Inferior parietal cortex (tissue), 1 donor: ENCODE measurements around the gene LAMC1.

ENCODE experiments used
- DNase-seq: peaks from one replicate; pipeline ENCODE4 v3.0.0-alpha.2; 2016; ENCODE audit errors: extremely low spot score

The LAMC1 gene

GRCh38 chr1:183106746-183107145 is 83.5 kb downstream of the LAMC1 start:
- no peak for DNase-seq

GRCh38 chr1:183110326-183110880 is 87.2 kb downstream of the LAMC1 start:
- no peak for DNase-seq

GRCh38 chr1:183114441-183114840 is 91.2 kb downstream of the LAMC1 start:
- DNase-seq = no peak

DNA sequence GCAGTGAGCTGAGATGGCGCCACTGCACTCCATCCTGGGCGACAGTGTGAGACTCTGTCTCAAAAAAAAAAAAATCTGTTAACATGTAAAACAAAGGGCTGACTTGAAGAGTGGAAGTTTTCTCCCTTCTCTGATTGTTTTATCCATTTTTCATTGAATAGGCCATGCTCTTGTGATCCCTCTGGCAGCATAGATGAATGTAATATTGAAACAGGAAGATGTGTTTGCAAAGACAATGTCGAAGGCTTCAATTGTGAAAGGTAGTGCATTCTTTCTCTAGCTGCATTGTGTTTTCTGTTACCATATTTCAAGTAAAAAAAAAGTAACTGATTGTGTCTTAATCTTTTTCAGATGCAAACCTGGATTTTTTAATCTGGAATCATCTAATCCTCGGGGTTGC is 93.2 kb downstream of the LAMC1 start:
- no peak for DNase-seq

DNA sequence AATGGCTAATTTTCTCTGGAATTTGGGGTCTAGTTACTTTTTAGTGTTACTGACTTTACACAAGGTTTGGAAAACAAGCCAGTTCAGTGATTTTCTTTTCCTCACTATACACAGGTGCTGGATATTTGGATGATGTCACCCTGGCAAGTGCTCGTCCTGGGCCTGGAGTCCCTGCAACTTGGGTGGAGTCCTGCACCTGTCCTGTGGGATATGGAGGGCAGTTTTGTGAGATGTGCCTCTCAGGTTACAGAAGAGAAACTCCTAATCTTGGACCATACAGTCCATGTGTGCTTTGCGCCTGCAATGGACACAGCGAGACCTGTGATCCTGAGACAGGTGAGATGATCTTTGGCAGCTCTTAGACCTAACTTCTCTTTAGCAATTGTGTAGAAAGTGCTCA is 98.4 kb downstream of the LAMC1 start:
- no peak for DNase-seq

DNA sequence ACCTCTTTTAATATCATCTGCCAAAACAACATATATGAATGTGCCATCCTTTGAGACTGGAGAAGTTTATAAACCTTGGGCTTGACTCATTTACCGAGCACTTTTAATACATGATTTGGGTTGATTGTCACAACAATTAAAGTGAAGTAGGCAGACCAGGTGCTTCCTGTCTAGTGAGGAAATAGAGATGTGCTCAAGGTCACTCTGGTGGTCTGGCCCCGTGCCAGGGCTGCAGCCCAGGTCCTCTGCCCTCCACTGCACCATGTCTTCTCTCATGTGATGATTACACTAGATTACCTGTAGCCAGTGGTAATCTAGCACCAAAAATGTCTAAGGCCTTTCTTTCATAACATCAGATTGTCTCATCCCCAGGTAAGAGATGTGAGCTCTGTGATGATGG is 101.0 kb downstream of the LAMC1 start:
- no peak for DNase-seq

DNA sequence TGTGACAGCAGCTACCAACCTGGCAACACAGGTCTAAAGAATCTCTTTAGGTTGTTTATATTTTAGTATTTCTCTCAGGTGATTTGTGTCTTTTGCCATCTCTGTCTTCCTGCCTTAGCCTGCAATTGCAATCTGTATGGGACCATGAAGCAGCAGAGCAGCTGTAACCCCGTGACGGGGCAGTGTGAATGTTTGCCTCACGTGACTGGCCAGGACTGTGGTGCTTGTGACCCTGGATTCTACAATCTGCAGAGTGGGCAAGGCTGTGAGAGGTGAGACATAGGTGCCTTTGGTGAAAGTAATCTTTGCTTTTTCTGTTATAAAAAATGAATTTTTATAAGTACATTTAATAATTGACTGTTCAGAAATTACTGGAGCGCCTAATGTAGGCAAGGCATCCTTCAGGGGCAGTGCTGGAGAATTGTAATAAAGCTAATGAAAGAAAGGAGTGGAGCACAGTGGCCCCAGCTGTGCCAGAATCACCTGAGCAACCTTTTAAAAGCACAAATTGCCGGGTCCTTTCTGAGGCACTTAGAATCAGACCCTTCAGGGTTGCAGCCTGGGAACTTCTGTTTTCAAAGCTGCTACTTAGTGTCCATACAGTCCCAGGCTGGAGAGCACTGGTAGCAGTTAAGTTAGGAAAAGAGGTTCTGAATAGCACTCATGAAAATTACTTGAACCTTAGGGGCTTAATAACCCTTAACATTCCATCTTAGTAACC is 102.2 kb downstream of the LAMC1 start:
- no peak for DNase-seq

DNA sequence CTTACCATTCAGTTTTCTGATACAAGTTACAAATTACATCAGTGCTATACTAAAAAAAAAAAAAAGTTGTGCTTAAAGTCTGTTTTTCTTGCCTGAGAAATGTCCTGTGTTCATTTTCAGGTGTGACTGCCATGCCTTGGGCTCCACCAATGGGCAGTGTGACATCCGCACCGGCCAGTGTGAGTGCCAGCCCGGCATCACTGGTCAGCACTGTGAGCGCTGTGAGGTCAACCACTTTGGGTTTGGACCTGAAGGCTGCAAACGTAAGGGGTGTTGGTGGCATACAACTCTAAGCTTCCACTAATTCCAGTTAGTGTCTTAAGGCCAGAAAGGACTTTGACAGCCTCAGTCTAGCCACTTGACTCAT is 102.8 kb downstream of the LAMC1 start:
- no peak for DNase-seq

DNA sequence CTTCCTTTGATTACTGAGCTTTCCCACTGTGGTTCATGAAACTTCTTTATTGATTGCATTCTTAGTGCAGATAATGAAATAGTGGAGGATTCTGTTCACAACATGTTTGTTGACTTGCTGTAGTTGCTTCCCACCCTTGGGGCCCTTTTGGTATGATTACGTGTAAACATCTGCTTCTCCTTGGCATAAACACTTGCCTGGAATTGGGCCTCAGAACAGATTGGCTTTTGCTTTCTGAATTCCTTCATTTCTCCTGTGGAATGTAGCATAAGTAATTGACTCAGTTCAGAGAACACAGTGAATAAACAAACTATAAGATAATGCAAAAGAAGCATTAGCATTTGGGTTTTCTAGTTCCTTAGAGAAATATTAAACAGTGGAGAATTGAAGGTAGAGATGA is 103.3 kb downstream of the LAMC1 start:
- DNase-seq = no peak

DNA sequence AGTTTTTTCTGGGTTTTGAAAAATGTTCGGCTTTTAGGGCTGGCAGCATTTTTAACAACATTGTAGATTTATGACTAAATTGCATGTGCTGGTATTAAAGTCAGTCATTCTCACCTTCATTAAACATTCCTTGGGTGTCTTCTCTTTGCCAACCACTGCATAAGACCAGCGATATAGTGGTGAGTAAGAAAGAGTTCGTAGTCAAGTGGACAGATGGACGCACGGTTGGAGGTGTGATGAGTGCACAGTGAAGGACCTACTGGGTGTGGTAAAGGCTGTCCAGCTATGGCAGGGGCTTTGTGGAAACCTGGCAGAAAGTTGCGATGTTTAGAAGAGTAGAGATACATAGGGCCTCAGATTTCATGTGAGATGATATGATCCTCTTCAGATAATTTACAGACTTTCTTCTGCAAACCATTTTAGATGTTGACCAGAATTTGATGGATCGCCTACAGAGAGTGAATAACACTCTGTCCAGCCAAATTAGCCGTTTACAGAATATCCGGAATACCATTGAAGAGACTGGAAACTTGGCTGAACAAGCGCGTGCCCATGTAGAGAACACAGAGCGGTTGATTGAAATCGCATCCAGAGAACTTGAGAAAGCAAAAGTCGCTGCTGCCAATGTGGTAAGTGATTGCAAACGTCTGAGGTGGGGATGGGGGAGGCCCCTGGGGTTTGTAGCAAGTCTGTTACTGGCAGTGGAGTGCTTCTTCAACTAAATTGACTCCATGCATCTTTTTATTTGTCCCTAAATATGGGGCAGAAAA is 106.9 kb downstream of the LAMC1 start:
- no peak for DNase-seq

GRCh38 chr1:183131166-183131565 is 107.9 kb downstream of the LAMC1 start:
- no peak for DNase-seq

GRCh38 chr1:183135336-183135735 is 112.1 kb downstream of the LAMC1 start:
- no peak for DNase-seq

GRCh38 chr1:183137782-183138181 is 114.6 kb downstream of the LAMC1 start:
- no peak for DNase-seq

DNA sequence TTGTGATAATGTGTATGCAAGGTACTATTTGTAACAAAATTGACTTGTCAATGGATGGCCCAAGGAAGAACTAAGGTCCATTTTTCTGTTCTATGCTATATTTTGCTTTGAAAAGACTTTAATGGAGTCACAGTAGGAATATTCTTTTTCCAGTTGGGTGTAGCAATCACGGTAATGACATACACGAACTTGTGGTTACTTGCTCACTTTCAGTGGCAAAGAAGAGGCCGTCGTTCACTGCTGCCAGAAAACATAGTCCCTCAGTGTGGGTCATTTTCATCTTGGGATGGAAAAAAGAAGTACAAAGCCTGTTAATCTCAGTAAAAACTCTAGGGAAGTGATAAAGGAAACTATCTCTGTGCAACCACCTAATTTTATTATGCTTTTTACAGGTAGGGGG is 115.1 kb downstream of the LAMC1 start:
- no peak for DNase-seq

GRCh38 chr1:183139281-183139942 is 116.2 kb downstream of the LAMC1 start:
- DNase-seq = no peak

GRCh38 chr1:183140633-183141032 is 117.4 kb downstream of the LAMC1 start:
- DNase-seq = no peak

DNA sequence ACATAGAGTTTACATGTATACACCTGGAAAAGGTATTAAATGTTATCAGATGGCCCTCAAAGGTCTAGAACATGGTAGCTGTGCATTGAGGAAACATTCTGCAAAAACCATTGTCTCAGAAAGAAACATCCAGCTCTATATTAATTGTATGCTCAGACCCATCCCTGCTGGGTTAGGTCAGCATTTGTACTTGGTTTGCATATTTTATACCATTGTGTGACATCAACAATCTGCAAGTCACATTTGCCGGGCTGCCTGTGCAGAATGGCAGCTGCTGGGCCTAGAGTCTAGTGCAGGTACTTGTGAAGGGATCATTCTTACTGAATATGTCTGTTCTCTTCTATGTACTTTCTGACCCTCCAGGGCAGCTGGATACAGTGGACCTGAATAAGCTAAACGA is 119.0 kb downstream of the LAMC1 start:
- no peak for DNase-seq

- no peak for DNase-seq
Observed at GRCh38 chr1:183143576-183144315, 120.5 kb downstream of the LAMC1 start.

- no peak for DNase-seq
Observed at GRCh38 chr1:183144752-183145151, 121.5 kb downstream of the LAMC1 start.

- no peak for DNase-seq
Observed at GRCh38 chr1:183147735-183148134, 124.5 kb downstream of the LAMC1 start.

GRCh38 chr1:183148599-183148998 is 125.4 kb downstream of the LAMC1 start:
- no peak for DNase-seq

DNA sequence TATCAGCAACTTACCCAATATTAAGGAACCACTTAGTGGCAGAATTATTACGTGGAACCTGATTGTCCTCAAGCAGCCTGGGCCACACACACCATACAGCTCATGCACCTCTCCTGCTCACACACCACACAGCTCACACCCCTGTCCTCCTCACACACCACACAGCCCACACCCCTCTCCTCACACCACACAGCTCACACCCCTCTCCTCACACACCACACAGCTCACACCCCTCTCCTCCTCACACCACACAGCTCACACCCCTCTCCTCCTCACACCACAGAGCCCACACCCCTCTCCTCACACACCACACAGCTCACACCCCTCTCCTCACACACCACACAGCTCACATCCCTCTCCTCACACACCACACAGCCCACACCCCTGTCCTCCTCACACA is 126.1 kb downstream of the LAMC1 start:
- no peak for DNase-seq
